NCI-H2196 (cell line): ENCODE measurements around the gene IGHMBP2.

Source experiments
- DNase-seq: peaks from one replicate; lab custom pipeline; 2025; ENCODE audit not compliant: unreplicated experiment; lab: John Stamatoyannopoulos, UW

The IGHMBP2 gene

DNA sequence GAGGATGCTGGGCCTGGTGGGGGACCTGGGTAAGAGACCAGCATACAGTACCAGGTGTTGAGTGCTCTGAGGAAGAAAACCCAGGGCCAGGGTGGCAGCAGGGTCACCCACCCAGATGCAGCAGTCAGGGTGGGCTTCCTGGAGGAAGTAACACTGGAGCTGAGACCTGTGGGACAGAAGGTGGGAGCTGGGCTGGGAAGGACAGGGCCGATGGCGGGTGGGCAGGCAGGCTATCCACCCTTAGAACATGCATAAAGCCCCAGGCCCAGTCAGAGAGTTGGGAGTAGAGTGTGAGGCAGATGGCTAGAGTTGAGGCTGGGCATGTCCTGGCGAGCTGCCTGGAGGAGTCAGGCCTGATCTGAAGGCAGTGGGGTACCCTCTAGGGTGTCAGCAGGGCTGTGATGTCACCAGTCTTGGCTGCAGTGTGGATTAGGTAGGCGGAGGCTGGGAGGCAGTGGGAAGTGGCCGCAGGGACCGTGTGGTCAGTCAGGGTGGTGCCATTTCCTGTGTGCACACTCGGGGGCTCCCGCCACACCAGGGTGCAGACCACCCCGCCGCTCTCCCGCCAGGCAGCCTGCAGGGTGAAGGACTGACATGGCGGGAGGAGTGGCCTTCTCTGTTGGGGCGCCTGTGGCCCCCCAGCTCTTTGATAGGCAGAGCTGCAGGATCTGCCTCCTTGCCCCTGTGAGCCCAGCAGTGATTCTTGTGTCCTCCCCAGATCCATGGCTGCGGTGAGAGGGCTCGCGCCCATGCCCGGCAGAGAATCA lies 35.3 kb downstream of the IGHMBP2 start:
- no peak for DNase-seq

DNA sequence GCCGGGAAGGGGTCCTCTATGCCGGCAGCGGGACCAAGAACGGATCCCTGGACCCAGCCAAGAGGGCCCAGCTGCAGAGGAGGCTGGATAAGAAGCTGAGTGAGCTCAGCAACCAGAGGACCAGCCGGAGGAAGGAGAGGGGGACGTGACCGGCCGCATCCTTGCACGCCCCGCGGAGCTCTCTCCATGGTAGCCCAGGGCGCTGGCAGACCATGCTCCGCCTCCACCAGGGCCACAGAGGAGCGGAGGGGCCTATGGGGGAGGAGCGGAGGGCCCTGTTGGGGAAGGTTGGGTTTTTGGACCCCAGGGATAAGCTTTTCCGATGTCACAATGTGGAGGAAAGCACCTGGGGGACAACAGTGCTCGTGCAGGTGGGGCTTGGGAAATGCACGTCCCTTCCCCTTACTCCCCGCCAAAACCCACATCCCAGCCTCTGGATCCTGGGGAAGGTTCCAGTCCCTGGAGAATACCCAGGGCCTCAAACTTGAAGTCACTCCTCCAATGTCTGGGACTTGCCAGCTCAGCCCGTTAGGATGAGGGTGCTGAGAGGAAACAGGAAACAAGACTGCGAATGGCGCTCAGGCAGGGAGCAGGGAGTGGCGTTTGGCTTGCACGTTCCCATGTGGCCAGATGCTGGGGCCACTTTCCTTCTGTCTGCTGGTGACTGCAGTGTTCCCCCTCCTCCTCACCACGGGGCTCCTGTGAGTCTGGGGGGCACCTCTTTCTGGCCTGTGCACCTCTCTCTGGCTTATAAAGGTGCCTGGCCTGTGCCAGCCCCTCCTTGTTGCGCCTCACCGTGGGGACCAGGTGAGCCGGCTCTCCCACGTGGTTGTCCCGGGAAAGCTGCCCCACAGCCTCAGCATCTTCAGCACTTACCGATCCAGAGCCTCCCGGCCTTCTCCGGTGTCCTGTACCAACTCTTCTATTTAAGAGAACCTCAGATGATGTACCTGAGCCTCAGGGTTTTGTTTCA lies 36.2 kb downstream of the IGHMBP2 start:
- no peak for DNase-seq

DNA sequence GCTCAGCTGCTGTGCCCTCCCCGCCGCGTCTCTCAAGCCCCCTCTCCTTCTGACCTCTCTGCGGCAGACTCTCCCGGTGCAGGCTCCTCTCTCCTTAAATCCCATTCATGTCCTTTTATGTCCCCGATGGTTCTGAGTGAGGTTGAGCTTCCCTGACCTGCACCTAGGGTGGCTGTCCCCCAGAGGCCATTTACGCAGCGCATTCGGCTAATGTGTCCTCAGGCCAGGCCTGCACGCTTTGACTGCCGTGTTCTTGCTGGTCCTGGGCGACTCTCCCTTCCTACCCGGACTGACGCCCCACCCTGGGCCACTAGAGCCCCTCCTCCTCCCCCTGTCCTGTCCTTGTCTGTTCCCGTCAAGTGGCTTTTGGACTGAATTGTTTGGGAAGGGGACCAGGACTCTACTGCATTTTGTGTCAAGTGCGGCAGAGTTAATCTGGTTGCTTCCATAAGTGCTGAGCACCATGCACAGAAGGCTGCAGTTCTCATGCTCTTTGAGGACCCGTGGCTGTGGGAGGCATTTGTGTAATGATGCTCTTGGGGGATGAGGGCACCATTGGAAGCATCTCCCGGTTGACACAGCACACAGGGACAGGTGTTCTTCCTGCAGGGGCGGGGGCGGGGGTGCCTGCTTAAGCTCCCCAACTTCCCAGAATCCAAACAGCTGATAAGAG lies 37.1 kb downstream of the IGHMBP2 start:
- no peak for DNase-seq

DNA sequence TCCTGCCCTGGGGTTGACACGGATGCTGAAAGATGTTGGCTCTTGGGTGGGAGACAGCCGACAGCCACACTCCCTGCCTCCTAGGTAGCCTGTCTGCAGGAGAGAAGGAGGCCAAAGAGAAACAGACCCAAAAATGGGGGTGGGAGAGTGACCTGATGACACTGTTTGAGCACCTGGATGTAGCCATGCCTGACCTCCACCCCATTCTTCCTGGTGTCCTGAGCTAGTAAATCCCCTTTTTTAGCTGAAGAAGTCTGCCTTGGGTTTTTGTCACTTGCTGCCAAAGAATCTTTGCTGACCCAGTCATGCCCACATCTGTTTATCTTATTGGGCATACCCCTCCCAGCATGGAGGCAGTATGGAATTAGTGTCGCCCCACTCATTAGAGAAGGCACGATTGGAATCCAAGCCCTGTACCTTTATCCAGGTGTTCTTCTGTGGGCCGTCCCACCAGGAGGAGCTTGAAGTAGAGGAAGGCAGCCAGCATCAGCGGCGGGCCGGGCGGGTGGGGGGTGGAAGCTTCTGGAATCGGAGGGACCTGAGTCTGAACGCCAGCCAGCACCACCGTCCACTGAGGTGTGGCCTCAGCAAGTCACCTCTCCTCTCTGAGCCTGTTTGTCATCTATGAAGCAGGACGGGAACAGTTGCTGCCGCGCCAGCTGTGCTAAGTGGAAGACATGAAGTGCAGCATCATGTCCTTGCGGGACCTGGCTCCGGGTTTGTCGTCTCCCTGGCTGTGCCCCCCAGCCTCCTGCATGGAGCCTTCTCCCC lies 37.8 kb downstream of the IGHMBP2 start:
- DNase-seq = no peak

DNA sequence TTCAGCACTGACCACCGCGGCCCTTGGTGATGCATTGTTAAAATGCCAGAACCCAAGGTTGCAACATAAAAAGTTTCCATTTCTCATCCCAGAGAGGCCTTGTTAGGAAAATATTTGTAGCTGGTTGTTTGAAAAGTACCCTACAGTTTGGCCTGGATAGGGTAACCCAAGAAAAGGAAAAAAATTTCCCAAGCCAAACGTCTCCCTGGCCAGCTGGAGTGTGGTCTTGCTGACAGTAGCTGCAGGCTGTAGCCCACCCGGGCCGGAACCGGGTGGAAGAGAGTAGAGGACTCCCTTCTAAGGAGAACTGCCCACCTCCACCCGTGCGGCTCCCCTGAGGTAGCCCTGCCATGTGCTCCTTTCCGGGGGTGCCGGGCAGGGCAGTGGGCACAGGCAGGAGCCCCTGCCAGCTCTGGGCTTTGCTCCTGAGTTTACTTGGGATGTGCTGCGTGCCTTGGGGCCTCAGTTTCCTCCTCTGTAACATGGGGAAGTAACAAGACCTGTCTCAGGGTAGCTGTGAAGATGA lies 38.5 kb downstream of the IGHMBP2 start:
- DNase-seq = no peak

DNA sequence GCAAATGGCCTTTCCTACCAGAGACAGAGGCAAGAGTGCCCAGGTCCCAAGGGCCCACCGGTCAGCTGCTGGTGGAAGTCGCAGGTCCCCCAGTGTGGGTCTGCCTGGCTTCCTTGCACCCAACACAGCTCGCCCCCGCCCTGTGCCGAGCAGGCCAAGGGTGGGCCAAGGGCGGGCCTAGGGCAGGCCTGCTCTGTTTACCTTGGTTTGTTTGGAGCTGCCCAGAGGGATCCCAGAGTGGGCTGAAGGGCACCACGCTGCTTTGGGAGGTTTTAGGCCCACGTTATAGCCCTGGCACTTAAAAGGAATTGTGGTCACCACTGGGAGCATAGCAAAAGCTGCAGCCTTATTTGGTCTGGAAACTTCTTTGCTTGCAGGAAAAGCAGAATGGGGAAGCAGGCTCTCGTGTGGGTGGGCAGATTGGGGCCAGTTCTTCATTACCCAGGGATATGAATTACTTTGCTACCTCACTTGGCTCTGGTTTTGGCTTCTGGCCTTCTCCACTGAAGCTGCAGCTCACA lies 39.1 kb downstream of the IGHMBP2 start:
- no peak for DNase-seq

DNA sequence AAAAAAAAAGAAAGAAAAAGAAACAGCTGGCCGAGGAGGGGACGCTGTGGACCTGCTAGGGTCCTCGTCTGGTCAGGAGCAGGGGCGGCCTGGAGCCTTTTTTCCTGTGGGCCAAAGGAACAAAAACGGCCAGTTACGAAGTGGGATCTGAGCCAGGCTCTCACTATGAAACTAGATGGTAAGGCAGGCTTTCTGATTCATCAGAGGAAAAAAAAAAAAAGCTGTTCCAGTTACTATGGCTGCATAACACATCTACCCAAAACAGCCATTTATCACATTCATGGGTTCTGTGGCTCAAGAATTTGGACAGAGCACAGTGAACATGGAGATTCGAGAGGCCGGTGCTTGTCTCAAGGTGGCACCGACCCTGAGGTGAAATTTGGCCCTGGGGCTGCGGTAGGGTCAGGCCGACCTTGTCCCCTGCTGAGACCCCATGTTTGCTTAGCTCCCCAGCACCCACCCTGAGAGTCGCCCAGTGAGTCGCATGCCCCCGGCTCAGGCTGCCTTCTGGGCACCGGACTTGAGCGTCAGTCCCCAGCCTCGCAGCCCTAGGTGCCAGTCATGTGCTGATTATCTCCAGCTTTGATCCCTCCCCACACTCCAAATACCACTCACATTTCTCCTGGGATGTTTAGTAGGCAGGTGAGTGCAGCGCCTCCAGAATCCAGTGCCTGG lies 42.9 kb downstream of the IGHMBP2 start:
- no peak for DNase-seq

DNA sequence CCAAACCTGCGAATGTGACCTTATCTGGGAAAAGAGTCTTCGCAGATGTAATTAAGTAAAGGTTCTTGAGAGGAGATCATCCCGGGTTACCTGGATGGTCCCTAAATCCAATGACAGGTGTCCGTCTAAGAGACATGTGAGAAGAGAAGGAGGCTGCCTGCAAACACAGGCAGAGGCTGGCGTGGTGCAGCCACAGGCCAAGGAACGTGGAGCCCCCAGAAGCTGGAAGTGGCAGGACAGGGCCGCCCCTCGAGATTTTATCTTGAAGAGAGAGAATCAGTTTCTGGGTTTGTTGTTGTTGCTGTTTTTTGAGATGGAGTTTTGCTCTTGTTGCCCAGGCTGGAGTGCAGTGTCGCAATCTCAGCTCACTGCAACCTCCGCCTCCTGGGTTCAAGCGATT lies 43.5 kb downstream of the IGHMBP2 start:
- DNase-seq = no peak

DNA sequence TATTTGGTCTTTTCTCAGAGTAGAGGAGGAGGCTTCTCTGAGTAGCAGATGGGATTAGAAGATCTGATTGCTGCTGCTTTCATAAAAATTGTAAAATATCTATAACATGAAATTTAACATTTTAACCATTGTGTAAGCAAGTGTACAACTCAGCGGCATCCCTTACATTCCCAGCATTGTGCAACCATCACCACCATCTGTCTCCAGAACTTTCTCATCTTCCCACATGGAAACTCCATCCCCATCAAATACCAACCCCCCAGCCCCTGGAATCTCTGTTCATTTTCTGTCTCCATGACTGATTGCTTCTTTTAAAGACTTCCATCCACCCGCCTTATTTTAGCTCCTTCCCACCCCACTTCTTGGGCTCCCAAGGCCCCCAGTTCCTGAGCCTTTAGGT lies 44.8 kb downstream of the IGHMBP2 start:
- DNase-seq = no peak

DNA sequence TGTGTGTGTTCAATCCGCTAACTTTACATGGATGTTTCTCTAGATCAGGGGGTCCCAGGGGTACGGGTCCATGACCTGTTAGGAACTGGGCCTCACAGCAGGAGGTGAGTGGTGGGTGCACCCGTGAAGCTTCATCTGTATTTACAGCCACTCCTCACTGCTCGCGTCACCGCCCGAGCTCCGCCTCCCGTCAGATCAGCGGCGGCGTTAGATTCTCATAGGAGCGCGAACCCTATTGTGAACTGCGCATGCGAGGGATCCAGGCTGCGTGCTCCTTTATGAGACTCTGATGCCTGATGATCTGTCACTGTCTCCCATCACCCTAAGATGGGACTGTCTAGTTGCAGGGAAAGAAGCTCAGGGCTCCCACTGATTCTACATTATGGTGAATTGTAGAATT lies 45.2 kb downstream of the IGHMBP2 start:
- DNase-seq = no peak

DNA sequence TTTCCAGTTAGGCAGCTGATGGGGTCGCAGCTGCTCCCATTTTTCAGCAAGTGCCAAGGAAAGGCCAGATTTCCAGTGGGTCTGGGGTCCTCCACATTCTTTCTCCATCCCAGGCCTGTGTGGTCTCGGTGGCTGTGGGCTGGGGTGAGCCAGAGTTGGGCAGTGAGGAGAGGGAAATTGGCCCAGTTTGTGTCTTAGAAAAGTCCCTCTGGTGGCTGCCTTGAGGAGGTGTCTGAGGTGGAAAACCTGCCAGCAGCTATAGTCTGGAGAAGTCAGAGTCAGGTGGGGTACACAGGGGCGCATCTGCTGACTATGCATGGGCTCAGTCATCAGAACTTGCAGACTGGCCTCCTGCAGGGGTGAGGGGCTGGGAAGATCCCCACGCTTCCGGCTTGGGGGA lies 46.6 kb downstream of the IGHMBP2 start:
- no peak for DNase-seq

DNA sequence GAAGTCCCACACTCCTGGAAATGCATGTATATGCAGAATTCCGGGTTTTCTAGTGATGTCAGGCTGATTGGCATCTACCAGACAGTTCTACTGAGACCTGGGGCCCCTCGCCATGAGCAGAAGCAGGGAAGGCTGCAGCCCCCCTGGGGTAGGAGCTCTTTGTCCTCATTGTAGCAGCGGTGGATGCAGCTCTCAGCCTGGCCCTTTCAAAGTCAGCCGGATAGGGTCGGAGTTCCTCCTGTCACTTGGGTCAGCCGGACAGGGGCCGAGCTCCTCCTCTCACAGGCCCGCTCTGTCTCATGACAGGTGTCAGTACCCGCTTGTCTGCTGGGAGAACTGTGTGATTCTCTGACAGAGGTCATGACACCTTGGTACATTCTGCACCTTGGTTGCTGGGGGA lies 47.1 kb downstream of the IGHMBP2 start:
- DNase-seq = no peak

DNA sequence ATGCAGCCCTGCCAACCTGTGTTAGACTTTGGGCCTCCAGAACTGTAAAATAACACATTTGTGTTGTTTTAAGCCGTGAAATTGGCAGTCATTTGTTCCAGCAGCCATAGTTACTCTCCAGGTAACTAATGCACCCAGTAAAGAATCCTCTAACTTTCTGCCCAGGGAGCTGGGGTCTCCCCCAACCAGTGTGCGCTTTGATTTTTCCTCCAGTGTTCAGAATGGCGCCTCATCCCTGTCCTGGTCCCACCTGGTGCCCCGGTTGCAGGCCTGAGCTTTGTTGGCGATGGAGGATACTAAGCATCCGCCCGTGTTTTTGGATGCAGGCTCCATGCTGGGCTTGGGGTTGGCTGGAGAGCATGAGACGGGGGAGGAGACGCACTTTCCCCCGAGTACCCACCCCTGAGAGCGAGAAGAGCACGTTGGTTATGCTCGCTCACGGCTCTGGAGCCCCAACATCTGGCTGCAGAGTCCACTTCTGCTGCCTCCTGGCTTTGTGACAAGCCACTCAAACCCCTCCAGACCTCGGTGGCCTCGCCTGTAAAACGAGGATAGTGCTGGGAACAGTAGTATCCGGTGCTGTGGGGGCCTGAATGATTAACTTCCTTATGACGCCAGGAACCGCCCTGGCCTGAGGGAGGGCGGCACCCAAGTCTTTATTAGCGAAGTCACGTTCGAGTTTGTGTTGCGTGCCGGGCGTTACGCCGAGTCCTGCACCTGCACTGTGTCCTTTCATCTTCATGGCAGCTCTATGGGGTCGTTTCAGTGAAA lies 51.3 kb downstream of the IGHMBP2 start:
- DNase-seq = no peak

DNA sequence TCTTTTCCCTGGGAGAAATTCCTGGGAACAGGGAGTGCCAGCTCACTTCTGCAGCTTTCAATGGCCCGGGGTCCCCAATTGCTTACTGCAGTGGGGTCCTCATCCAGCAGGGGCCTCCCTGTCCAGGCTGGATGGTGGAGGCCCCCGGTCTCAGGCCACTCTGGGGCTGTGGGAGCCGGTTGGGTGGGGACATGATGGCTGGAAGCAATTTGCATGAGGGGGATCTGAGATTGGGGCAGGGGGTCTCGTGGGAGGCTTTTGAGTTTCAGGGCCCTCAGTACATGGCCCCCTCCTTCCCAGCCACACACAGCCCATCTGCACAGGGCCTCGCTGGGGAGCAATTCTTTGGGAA lies 51.9 kb downstream of the IGHMBP2 start:
- DNase-seq = no peak

DNA sequence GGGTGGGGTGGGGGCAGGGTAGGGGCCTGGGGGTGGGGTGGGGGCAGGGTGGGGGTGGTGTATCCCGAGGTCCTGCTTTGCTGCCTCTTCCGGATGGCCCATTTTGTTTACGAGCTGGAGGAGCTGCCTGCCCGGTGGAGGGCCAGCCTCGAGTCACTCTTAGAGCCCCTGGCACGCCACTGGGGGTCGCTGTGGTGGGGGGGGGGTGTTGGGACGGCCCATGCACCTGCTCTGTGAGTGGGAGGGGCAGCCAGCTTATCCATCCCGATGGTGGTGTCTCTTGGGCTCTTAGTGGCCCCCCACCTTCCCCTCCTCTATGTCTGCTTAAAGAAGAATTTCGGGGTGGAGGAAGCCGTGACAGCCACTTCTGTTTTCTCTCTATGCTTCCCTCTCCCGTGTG lies 52.5 kb downstream of the IGHMBP2 start:
- no peak for DNase-seq

DNA sequence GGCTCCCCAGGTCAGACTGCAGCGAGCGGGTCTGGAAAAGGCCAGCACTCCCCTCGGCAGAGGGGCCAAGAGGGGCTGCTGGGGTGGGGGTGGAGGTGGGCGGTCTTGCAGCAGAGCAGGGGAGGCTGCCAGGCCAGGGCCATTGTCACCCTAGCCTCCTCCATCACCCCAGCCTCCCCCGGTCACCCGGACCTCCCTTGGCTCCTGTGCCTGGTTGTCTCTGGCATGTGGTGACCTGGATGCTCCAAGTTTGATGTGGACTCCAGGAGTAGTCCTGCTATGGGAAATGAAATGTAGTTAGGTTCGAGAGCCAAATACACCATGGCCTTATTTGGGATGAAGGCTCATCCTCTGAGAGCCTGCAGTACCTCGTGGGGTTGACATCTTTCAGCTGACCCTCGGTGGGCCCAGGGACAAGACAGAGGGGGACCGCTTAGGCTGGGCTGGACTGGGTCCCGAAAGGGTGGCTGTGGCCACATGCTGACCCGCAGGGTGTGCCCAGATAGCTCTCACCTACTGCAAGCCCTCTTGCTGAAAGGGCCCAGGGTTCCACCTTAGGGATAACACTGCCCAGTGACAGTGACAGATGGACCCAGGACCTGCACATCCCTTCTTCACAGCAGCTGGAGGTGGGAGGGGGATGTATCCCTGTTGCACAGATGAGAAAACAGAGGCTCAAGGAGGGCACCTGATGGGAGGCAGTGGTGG lies 53.0 kb downstream of the IGHMBP2 start:
- DNase-seq = no peak

DNA sequence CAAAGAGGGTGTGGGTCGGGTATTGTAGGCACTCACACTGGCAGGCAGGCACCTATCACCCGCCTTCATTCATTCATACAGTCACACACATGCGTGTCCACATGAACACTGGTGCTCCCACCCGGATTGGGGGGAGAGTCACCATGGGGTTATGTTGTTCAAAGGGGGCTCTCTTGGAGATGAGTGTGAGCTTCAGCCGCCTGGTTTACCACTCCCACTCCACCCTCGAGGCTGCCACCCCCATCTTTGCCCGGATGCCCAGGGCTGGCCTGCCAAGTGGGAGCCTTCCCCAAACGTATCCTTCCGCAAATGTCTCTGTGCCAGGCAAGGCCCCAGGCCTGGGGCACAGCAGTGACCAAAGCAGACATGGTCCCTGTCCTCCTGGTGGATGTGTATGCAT lies 54.5 kb downstream of the IGHMBP2 start:
- no peak for DNase-seq

DNA sequence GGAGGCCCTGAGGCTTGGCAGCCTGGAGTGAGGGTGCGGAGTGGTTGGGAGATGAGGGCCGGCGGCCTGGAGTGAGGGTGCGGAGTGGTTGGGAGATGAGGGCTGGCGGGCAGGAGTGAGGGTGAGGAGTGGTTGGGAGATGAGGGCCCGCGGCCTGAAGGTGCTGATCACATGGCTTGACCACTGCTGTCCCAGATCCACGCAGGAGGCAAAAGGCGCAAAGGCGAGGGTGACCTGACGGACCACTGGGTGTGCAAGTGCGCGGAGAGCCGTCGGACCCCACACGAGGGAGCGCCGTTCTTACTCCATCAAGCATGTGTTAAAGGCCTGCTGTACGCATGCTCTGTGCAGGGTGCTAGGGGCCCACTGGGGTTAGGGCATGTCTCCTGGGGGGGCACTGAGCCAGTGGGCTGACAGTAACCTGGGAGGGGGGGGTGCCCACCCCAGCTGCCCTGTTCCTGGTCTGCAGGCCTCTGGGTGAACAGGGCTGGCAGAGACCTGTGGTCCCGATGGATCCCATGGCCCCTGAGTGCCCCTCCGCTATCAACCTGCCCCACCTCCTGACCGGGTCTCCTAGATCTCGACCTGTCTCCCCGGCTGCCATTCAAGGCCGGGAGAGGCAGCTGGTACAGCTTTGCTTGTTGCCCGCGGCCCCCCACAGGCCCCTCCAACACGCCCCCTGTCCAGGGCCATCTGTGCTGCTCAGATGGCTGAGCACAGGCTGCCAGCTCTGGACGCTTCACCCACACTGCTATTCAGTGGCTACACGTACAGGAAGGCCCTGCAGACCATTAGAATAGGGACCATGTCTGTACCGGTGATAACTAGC lies 56.0 kb downstream of the IGHMBP2 start:
- DNase-seq = no peak
